HG02623 (cell line): ENCODE results near the gene FPR2.
"Not testable (repeated sequence)": the region's sequence is repeated elsewhere in the genome, so short reads cannot be mapped to it uniquely, and the experiment has no call there.

ENCODE experiments used
- ATAC-seq: cut with Tn5 transposase; IDR thresholded peaks from one replicate; pipeline ENCODE4 v1.9.1; 2021; ENCODE audit warnings: moderate library complexity; ENCODE audit not compliant: unreplicated experiment

Gene FPR2

GRCh38 chr19:51803967-51804366 is 43.0 kb downstream of the FPR2 start:
- no peak for ATAC-seq

GRCh38 chr19:51804789-51805188 is 43.8 kb downstream of the FPR2 start:
- not testable (repeated sequence) for ATAC-seq

- not testable (repeated sequence) for ATAC-seq
Measured at GRCh38 chr19:51805396-51805795, 44.4 kb downstream of the FPR2 start.

GRCh38 chr19:51806571-51806970 is 45.6 kb downstream of the FPR2 start:
- not testable (repeated sequence) for ATAC-seq

- no peak for ATAC-seq
Measured at GRCh38 chr19:51807111-51807701, 46.2 kb downstream of the FPR2 start.

- ATAC-seq = no peak
Measured at GRCh38 chr19:51807925-51808324, 46.9 kb downstream of the FPR2 start.

- ATAC-seq = no peak
Measured at GRCh38 chr19:51808333-51808986, 47.5 kb downstream of the FPR2 start.

- ATAC-seq = no peak
Measured at GRCh38 chr19:51809787-51810186, 48.8 kb downstream of the FPR2 start.

GRCh38 chr19:51810223-51810622 is 49.2 kb downstream of the FPR2 start:
- ATAC-seq = no peak

DNA sequence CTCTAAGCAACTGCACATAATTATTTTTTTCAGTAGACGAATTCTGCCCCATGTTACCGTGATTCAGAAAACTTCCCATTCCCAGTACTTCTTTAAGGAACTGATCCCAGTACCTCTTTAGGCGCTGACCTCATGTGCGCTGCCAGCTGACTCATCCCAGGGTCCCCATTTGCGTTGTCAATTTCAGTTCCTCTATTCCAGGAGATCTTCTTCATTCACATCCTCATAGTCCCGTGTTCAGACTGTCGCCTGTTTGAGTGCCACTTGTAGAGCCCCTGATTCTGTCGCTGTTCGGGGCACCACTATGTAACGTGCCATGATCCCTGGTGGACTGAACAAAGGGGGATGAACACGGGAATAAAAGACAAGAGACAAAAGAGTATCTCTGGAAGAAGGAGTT is 50.4 kb downstream of the FPR2 start:
- no peak for ATAC-seq

DNA sequence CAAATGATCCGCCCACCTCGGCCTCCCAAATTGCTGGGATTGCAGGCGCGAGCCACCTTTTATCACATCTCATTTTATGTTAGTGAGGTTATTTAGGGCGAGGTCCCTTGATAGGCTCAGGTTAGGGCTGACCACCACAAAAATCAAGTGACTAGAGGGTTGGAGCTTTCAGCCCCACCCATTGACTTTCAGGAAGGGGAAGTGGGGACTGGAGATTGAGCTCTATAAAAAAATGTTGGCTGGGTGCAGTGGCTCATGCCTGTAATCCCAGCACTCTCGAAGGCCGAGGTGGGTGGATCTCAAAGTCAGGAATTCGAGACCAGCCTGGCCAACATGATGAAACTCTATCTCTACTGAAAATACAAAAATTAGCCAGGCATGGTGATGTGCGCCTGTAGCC is 54.1 kb downstream of the FPR2 start:
- ATAC-seq = no peak

DNA sequence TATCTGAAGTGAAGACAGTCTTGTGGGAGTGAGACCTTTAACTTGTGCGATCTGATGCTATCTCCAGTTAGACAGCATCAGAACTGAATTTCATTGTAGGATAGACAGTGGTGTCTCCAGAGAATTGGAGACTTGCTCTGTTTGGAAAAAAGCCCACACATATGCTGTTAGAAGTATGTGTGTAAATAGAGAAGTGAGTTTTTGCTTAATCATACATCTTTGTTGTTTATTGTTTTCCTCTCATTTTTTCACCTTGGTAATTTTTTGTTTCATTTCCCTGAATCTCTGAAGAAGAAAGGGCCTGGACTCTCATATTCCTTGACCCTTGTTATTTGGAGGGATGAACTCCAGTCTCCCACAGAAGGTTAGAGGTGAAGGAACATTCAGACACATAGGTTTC is 55.7 kb downstream of the FPR2 start:
- ATAC-seq = no peak

- ATAC-seq = no peak
Measured at GRCh38 chr19:51820011-51820410, 59.0 kb downstream of the FPR2 start.
